Neural cell (in vitro differentiated cells): Measurements from ENCODE around the gene BET1L. TPM values are rescaled to one million over a fixed set of nuclear protein-coding genes. Genes with fewer than 3 reads are reported as not detected.

Experiments used
- H2AFZ ChIP-seq: fragments of 200-600, 300-800 bp; sonication (generic), shearing (Covaris generic); 2 replicates; pipeline ENCODE4 v1.6.0; 2014; ENCODE audit warnings: low read depth, mild to moderate bottlenecking, antibody characterized with exemption, low read length, moderate library complexity
- H3F3A ChIP-seq: fragments of 200-600 bp; shearing (Covaris generic); 2 replicates; pipeline ENCODE4 v1.6.1; 2016; ENCODE audit warnings: mild to moderate bottlenecking, moderate library complexity, mixed read lengths, antibody characterized with exemption, low read length; ENCODE audit not compliant: insufficient read depth, poor library complexity, severe bottlenecking
- H3K27ac ChIP-seq: fragments of 200-600, 300-800 bp; sonication (generic), shearing (Covaris generic); 2 replicates; pipeline ENCODE4 v1.5.1; 2014; ENCODE audit warnings: mild to moderate bottlenecking, low read length, moderate library complexity
- H3K27me3 ChIP-seq: fragments of 300-800, 200-600 bp; sonication (generic), shearing (Covaris generic); 2 replicates; pipeline ENCODE4 v1.6.0; 2014; ENCODE audit warnings: mild to moderate bottlenecking, low read depth, low read length, moderate library complexity; ENCODE audit not compliant: insufficient read depth
- H3K36me3 ChIP-seq: fragments of 300-800, 200-600 bp; sonication (generic), shearing (Covaris generic); 2 replicates; pipeline ENCODE4 v1.5.1; 2014; ENCODE audit warnings: mild to moderate bottlenecking, antibody characterized with exemption, low read length, moderate library complexity; ENCODE audit not compliant: insufficient read depth
- H3K4me2 ChIP-seq: fragments of 300-800, 200-600 bp; sonication (generic), shearing (Covaris generic); 2 replicates; pipeline ENCODE4 v1.6.0; 2014; ENCODE audit warnings: mild to moderate bottlenecking, low read length
- H3K4me3 ChIP-seq: fragments of 300-800, 200-600 bp; sonication (generic), shearing (Covaris generic); 2 replicates; pipeline ENCODE4 v1.5.1; 2014; ENCODE audit warnings: mild to moderate bottlenecking, low read length, moderate library complexity
- H3K79me2 ChIP-seq: fragments of 200-600 bp; shearing (Covaris generic); replicated peaks from 2 replicates; pipeline ENCODE4 v1.6.0; 2014; ENCODE audit warnings: mild to moderate bottlenecking, low read length, moderate library complexity; ENCODE audit not compliant: insufficient read depth
- H3K9ac ChIP-seq: fragments of 300-800, 200-600 bp; sonication (generic), shearing (Covaris generic); 2 replicates; pipeline ENCODE4 v1.6.1; 2016; ENCODE audit warnings: mild to moderate bottlenecking, low read length, mixed read lengths
- H3K9me2 ChIP-seq: fragments of 200-600 bp; shearing (Covaris generic); 2 replicates; pipeline ENCODE4 v1.6.1; 2016; ENCODE audit warnings: mild to moderate bottlenecking, low read length, mixed read lengths; ENCODE audit not compliant: insufficient read depth
- H3K9me3 ChIP-seq: fragments of 200-600, 300-800 bp; sonication (generic), shearing (Covaris generic); 2 replicates; pipeline ENCODE4 v1.6.1; 2016; ENCODE audit warnings: mild to moderate bottlenecking, mixed run types, low read length, moderate library complexity, mixed read lengths
- H4K20me1 ChIP-seq: fragments of 200-600 bp; shearing (Covaris generic); 2 replicates; pipeline ENCODE4 v1.6.1; 2016; ENCODE audit warnings: mild to moderate bottlenecking, mixed run types; ENCODE audit not compliant: insufficient read depth
- EP300 ChIP-seq: fragments of 450-650 bp; conservative IDR thresholded peaks from 2 replicates; pipeline ENCODE4 v1.6.1; 2014; ENCODE audit warnings: antibody characterized with exemption, mild to moderate bottlenecking, moderate library complexity; ENCODE audit not compliant: poor library complexity, severe bottlenecking
- EZH2 ChIP-seq: fragments of 200-600, 300-800 bp; shearing (Covaris generic), sonication (generic); IDR thresholded peaks from 2 replicates; pipeline ENCODE4 v1.6.1; 2014; ENCODE audit warnings: antibody characterized with exemption, low read length, borderline replicate concordance, mild to moderate bottlenecking; ENCODE audit not compliant: insufficient read depth, poor library complexity, severe bottlenecking
- MXI1 ChIP-seq: fragments of 450-650 bp; conservative IDR thresholded peaks from 2 replicates; pipeline ENCODE4 v1.6.1; 2014; ENCODE audit warnings: antibody characterized with exemption, mild to moderate bottlenecking; ENCODE audit not compliant: poor library complexity, severe bottlenecking
- POLR2AphosphoS5 ChIP-seq: IDR thresholded peaks from 2 replicates; pipeline ENCODE4 v1.6.1; 2012
- RAD21 ChIP-seq: fragments of 450-650 bp; conservative IDR thresholded peaks from 2 replicates; pipeline ENCODE4 v1.6.1; 2014; ENCODE audit warnings: antibody characterized with exemption, mild to moderate bottlenecking, moderate library complexity
- SMC3 ChIP-seq: fragments of 450-650 bp; conservative IDR thresholded peaks from 2 replicates; pipeline ENCODE4 v1.6.1; 2014; ENCODE audit warnings: antibody characterized with exemption, mild to moderate bottlenecking, moderate library complexity; ENCODE audit not compliant: poor library complexity
- TAF1 ChIP-seq: IDR thresholded peaks from 2 replicates; pipeline ENCODE4 v1.6.1; 2012; ENCODE audit warnings: low read depth
- polyA plus RNA-seq: library from polyadenylated mRNA; depleted of rRNA; stranded (reverse); fragments of >200 nt; gene quantifications from 2 replicates; pipeline ENCODE4 v1.2.3, GENCODE V29; 2014
- TF ChIP-seq, protein P1 (sequence below): IDR thresholded peaks from 2 replicates; pipeline ENCODE4 v1.6.1; 2012; ENCODE audit warnings: borderline replicate concordance
- TF ChIP-seq, protein P2 (sequence below): fragments of 450-650 bp; IDR thresholded peaks from 2 replicates; pipeline ENCODE4 v1.5.1; 2014; ENCODE audit warnings: antibody characterized with exemption, mild to moderate bottlenecking, moderate library complexity; ENCODE audit not compliant: poor library complexity, severe bottlenecking

Gene BET1L
- polyA plus RNA-seq, 1 donor from 2014 or later: 7.6 TPM

DNA sequence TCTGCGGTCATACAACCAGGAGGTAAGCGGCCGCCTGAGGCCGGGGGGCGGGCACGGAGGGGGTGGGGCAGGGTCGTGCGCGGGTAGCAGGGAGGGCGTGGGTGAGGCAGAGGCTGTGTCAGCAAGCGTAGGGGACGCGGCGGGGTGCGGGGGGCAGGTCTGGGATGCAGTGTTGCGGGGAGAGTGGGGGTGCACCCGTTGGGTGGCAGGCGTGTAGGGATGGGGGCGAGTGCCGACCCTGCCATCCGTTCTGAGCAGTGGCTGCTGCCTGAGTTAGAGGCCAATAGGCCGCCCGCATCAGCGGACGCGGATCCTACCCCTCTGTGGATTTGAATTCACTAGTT, 1.7 kb upstream of the BET1L start:
- H3K36me3 ChIP-seq: no peaks in the 10 kb centered on the region
- H3F3A ChIP-seq: no peaks in the 10 kb centered on the region
- no peaks in the 10 kb centered on the region for H3K9me3 ChIP-seq
- peak overlapping the region; percentile 14 for H2AFZ ChIP-seq
- no peaks in the 10 kb centered on the region for H3K9me2 ChIP-seq
- no peak for TF ChIP-seq RAD21
- H3K27ac ChIP-seq: peak overlapping the region; percentile 96
- H3K79me2 ChIP-seq: peaks cover 30% of the 10 kb centered on the region
- peak overlapping the region; percentile 65 for H3K4me2 ChIP-seq
- peak overlapping the region; percentile 98 for H3K9ac ChIP-seq
- H3K27me3 ChIP-seq: no peaks in the 10 kb centered on the region
- H4K20me1 ChIP-seq: peaks cover 3% of the 10 kb centered on the region
- H3K4me3 ChIP-seq: peak overlapping the region; percentile 97

DNA sequence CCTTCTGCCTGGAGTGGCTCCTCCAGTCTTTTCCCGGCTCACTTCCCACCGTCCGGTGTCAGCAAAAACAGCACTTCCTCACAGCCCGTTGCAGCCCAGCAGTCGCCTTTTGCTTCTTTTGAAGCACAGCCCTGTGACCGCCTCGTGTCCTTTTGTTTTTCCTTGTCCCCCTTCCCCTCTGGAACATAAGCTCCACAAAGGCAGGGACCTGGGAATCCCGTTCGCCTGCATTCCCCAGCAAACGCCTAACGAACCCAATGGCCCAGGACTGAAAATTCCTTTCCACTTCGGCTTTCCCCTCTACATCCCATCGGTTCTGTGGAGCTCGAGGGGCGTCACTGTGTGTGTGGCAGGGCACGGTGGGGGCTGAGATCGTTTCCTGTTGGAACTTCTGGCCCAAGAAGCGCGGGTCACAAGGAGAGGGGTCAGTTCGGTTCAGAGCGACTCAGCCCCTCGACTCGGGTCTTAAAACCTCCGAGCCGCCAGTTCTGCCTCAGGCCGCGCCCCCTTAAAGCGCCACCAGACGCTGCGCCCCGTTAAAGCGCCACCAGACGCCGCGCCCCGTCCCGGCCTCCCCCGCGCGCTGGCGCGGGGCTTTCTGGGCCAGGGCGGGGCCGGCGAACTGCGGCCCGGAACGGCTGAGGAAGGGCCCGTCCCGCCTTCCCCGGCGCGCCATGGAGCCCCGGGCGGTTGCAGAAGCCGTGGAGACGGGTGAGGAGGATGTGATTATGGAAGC, 1.1 kb upstream of the BET1L start:
- Histone ChIP-seq H3K4me2 (peak overlapping the region; percentile 98), H3K27me3 (no peaks in the 10 kb centered on the region), H2AFZ (peak overlapping the region; percentile 40), H3K36me3 (no peaks in the 10 kb centered on the region), H3K4me3 (peak overlapping the region; percentile 97), H4K20me1 (peaks cover 3% of the 10 kb centered on the region), H3F3A (no peaks in the 10 kb centered on the region), H3K27ac (peak overlapping the region; percentile 96), H3K79me2 (peaks cover 30% of the 10 kb centered on the region), H3K9me2 (no peaks in the 10 kb centered on the region), H3K9ac (peak overlapping the region; percentile 98), H3K9me3 (no peaks in the 10 kb centered on the region)
- TF ChIP-seq SMC3 (peak; percentile 21), POLR2AphosphoS5 (peak; percentile 79), EP300 (peak; percentile 12), TAF1 (no peak), RAD21 (no peak), EZH2 (no peak), MXI1 (peak; percentile 45)
- TF ChIP-seq, protein P1, sequence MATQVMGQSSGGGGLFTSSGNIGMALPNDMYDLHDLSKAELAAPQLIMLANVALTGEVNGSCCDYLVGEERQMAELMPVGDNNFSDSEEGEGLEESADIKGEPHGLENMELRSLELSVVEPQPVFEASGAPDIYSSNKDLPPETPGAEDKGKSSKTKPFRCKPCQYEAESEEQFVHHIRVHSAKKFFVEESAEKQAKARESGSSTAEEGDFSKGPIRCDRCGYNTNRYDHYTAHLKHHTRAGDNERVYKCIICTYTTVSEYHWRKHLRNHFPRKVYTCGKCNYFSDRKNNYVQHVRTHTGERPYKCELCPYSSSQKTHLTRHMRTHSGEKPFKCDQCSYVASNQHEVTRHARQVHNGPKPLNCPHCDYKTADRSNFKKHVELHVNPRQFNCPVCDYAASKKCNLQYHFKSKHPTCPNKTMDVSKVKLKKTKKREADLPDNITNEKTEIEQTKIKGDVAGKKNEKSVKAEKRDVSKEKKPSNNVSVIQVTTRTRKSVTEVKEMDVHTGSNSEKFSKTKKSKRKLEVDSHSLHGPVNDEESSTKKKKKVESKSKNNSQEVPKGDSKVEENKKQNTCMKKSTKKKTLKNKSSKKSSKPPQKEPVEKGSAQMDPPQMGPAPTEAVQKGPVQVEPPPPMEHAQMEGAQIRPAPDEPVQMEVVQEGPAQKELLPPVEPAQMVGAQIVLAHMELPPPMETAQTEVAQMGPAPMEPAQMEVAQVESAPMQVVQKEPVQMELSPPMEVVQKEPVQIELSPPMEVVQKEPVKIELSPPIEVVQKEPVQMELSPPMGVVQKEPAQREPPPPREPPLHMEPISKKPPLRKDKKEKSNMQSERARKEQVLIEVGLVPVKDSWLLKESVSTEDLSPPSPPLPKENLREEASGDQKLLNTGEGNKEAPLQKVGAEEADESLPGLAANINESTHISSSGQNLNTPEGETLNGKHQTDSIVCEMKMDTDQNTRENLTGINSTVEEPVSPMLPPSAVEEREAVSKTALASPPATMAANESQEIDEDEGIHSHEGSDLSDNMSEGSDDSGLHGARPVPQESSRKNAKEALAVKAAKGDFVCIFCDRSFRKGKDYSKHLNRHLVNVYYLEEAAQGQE: no peak
- TF ChIP-seq, protein P2, sequence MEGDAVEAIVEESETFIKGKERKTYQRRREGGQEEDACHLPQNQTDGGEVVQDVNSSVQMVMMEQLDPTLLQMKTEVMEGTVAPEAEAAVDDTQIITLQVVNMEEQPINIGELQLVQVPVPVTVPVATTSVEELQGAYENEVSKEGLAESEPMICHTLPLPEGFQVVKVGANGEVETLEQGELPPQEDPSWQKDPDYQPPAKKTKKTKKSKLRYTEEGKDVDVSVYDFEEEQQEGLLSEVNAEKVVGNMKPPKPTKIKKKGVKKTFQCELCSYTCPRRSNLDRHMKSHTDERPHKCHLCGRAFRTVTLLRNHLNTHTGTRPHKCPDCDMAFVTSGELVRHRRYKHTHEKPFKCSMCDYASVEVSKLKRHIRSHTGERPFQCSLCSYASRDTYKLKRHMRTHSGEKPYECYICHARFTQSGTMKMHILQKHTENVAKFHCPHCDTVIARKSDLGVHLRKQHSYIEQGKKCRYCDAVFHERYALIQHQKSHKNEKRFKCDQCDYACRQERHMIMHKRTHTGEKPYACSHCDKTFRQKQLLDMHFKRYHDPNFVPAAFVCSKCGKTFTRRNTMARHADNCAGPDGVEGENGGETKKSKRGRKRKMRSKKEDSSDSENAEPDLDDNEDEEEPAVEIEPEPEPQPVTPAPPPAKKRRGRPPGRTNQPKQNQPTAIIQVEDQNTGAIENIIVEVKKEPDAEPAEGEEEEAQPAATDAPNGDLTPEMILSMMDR: no peak
